HepG2 (cell line): Measurements from ENCODE around the gene TBL2. TPM values are rescaled to one million over a fixed set of nuclear protein-coding genes. Genes with fewer than 3 reads are reported as not detected.
A peak's percentile ranks its signal among the peaks of the same experiment; 100 is the strongest.

Experiments
- AGO2 ChIP-seq: fragments of 200-400 bp; formaldehyde crosslinking; optimal IDR thresholded peaks from 2 replicates; pipeline ENCODE3; 2017; ENCODE audit warnings: mild to moderate bottlenecking, low read depth, low read length, moderate library complexity
- DPF2 ChIP-seq: sonication (generic); formaldehyde crosslinking; IDR thresholded peaks from 2 replicates; pipeline ENCODE4 v1.4.0; 2020; ENCODE audit warnings: mild to moderate bottlenecking, low read depth, missing genetic modification reagents, borderline replicate concordance
- DZIP1 ChIP-seq: sonication (generic); formaldehyde crosslinking; IDR thresholded peaks from 2 replicates; pipeline ENCODE4 v1.5.0; 2020; ENCODE audit warnings: mild to moderate bottlenecking, missing genetic modification reagents
- HOXA9 ChIP-seq: sonication (generic); formaldehyde crosslinking; IDR thresholded peaks from 2 replicates; pipeline ENCODE4 v1.8.1; 2022; ENCODE audit warnings: missing genetic modification reagents, mild to moderate bottlenecking, moderate library complexity, borderline replicate concordance
- IKZF4 ChIP-seq: sonication (generic); formaldehyde crosslinking; IDR thresholded peaks from 2 replicates; pipeline ENCODE4 v1.5.1; 2020; ENCODE audit warnings: borderline replicate concordance, mild to moderate bottlenecking, low read depth, missing genetic modification reagents; ENCODE audit errors: not compliant biosample characterization
- KDM1A ChIP-seq: IDR thresholded peaks from 2 replicates; pipeline ENCODE4 v1.6.1; 2016; ENCODE audit warnings: missing compliant biosample characterization
- MTA3 ChIP-seq: sonication (generic); formaldehyde crosslinking; IDR thresholded peaks from 2 replicates; pipeline ENCODE4 v1.4.0; 2020; ENCODE audit warnings: missing genetic modification reagents
- MTF1 ChIP-seq: sonication (generic); formaldehyde crosslinking; IDR thresholded peaks from 2 replicates; pipeline ENCODE4 v1.5.0; 2020; ENCODE audit warnings: missing genetic modification reagents
- NFYB ChIP-seq: sonication (generic); formaldehyde crosslinking; IDR thresholded peaks from 2 replicates; pipeline ENCODE4 v1.4.0; 2020; ENCODE audit warnings: missing genetic modification reagents
- SCMH1 ChIP-seq: sonication (generic); formaldehyde crosslinking; IDR thresholded peaks from 2 replicates; pipeline ENCODE4 v1.9.0; 2021; ENCODE audit warnings: missing genetic modification reagents, mild to moderate bottlenecking, borderline replicate concordance
- SMAD9 ChIP-seq: sonication (generic); formaldehyde crosslinking; IDR thresholded peaks from 2 replicates; pipeline ENCODE4 v1.5.1; 2020; ENCODE audit warnings: mild to moderate bottlenecking, missing genetic modification reagents
- TEAD2 ChIP-seq: sonication (generic); formaldehyde crosslinking; IDR thresholded peaks from 2 replicates; pipeline ENCODE4 v1.9.0; 2021; ENCODE audit warnings: missing genetic modification reagents
- THAP11 ChIP-seq: IDR thresholded peaks from 2 replicates; pipeline ENCODE4 v1.6.1; 2016; ENCODE audit warnings: missing biosample characterization, missing genetic modification reagents
- ZHX1 ChIP-seq: sonication (generic); formaldehyde crosslinking; IDR thresholded peaks from 2 replicates; pipeline ENCODE4 v1.8.1; 2022; ENCODE audit warnings: low read depth, mild to moderate bottlenecking, missing genetic modification reagents
- ZNF367 ChIP-seq: sonication (generic); formaldehyde crosslinking; IDR thresholded peaks from 2 replicates; pipeline ENCODE4 v1.4.0; 2020; ENCODE audit warnings: missing genetic modification reagents, borderline replicate concordance
- ZNF577 ChIP-seq: sonication (generic); formaldehyde crosslinking; IDR thresholded peaks from 2 replicates; pipeline ENCODE4 v1.4.0; 2020; ENCODE audit warnings: mild to moderate bottlenecking, low read depth, missing genetic modification reagents, borderline replicate concordance
- ZNF678 ChIP-seq: sonication (generic); formaldehyde crosslinking; IDR thresholded peaks from 2 replicates; pipeline ENCODE4 v1.4.0; 2020; ENCODE audit warnings: mild to moderate bottlenecking, missing genetic modification reagents
- ZNF703 ChIP-seq: sonication (generic); formaldehyde crosslinking; IDR thresholded peaks from 2 replicates; pipeline ENCODE4 v1.5.1; 2020; ENCODE audit warnings: missing genetic modification reagents, mild to moderate bottlenecking, moderate library complexity, borderline replicate concordance
- polyA plus RNA-seq, 8 experiments: library from polyadenylated mRNA; depleted of rRNA in 3 of 8; stranded (reverse) in 7 of 8; unstranded in 1 of 8; fragments of >200 nt; fragmentation: Illumina TruSeq in 4 of 8; extraction: Trizol in 4 of 8; gene quantifications; 2 replicates each; pipeline versions ENCODE4 v1.2.1 to v1.2.3, GENCODE V29; 2011 to 2016; ENCODE audit warnings: low read depth in 4 of 8, missing spikeins in 1 of 8, mixed read lengths in 1 of 8; ENCODE audit not compliant: insufficient read depth in 1 of 8
- total RNA-seq, 5 experiments: library from RNA; depleted of rRNA; stranded (reverse); fragments of >200 nt; fragmentation: Illumina TruSeq; extraction: Trizol; gene quantifications; 2 replicates each; pipeline ENCODE4 v1.2.3, GENCODE V29; 2016; ENCODE audit warnings: low read depth in 1 of 5
- TF ChIP-seq, protein P1 (sequence below): sonication (generic); formaldehyde crosslinking; IDR thresholded peaks from 2 replicates; pipeline ENCODE4 v1.5.1; 2020; ENCODE audit warnings: mild to moderate bottlenecking, missing genetic modification reagents, borderline replicate concordance
- TF ChIP-seq, protein P2 (sequence below): sonication (generic); formaldehyde crosslinking; IDR thresholded peaks from 2 replicates; pipeline ENCODE4 v1.8.0; 2022; ENCODE audit warnings: mild to moderate bottlenecking, missing genetic modification reagents

Gene TBL2
- total and polyA plus RNA-seq, 2 of the 13 experiments (the other 11 are each of a cell fraction or from before 2014, with no cell fraction given): 43.4 to 47.2 TPM

- TF ChIP-seq IKZF4 (CRISPR knock-in tag): peak; percentile 22
- no peak for TF ChIP-seq TEAD2 (CRISPR knock-in tag)
- TF ChIP-seq KDM1A (CRISPR knock-in tag): no peak
- no peak for TF ChIP-seq ZNF577 (CRISPR knock-in tag)
- TF ChIP-seq MTA3 (CRISPR knock-in tag): no peak
- no peak for TF ChIP-seq SMAD9
- TF ChIP-seq ZHX1: 0 out of 2 replicates have a peak, but pooled peaks have one; percentile 15
- TF ChIP-seq ZNF367 (CRISPR knock-in tag): no peak
- no peak for TF ChIP-seq ZNF678 (CRISPR knock-in tag)
- TF ChIP-seq NFYB (CRISPR knock-in tag): no peak
- no peak for TF ChIP-seq SCMH1 (CRISPR knock-in tag)
- TF ChIP-seq, protein P1, sequence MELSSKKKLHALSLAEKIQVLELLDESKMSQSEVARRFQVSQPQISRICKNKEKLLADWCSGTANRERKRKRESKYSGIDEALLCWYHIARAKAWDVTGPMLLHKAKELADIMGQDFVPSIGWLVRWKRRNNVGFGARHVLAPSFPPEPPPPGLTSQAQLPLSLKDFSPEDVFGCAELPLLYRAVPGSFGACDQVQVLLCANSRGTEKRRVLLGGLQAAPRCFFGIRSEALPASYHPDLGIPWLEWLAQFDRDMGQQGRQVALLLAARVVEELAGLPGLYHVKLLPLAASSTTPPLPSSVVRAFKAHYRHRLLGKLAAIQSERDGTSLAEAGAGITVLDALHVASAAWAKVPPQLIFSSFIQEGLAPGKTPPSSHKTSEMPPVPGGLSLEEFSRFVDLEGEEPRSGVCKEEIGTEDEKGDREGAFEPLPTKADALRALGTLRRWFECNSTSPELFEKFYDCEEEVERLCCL (CRISPR knock-in tag): no peak
- no peak for TF ChIP-seq DPF2
- TF ChIP-seq DZIP1 (CRISPR knock-in tag): no peak
- TF ChIP-seq THAP11: peak; percentile 70
- TF ChIP-seq, protein P2, sequence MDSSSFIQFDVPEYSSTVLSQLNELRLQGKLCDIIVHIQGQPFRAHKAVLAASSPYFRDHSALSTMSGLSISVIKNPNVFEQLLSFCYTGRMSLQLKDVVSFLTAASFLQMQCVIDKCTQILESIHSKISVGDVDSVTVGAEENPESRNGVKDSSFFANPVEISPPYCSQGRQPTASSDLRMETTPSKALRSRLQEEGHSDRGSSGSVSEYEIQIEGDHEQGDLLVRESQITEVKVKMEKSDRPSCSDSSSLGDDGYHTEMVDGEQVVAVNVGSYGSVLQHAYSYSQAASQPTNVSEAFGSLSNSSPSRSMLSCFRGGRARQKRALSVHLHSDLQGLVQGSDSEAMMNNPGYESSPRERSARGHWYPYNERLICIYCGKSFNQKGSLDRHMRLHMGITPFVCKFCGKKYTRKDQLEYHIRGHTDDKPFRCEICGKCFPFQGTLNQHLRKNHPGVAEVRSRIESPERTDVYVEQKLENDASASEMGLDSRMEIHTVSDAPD (CRISPR knock-in tag): no peak
- no peak for TF ChIP-seq MTF1 (CRISPR knock-in tag)
- TF ChIP-seq ZNF703 (CRISPR knock-in tag): peak; percentile 16; the same call in 1 of the 2 replicates
- peak; percentile 82 for TF ChIP-seq AGO2
- TF ChIP-seq HOXA9 (CRISPR knock-in tag): peak; percentile 57; the same call in 1 of the 2 replicates
These were observed at the start of gene TBL2 (continued) for GRCh38 chr7:73578342-73579128.
